ENCODE data around the gene SERGEF.

DNA sequence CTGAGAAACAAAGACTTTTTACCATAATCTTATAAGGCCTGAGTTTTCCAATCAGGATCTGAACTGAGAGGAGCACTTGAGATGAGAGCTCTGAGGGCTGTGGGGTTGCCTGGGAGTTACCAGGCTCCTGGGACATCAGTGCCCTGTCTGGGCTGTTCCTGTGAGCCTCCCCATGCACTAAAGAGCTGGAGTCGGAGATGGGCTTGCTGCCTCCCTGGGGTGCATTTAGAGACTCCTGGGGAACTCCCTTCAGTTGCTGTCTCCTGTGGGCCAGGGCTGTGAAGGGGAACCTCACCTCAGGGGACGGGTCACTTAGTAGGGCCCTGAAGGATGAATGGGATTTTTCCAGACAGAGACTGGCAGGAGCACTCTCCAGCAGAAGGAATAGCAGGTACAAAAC is 244.9 kb downstream of the SERGEF start:
- TF ChIP-seq, protein P1, sequence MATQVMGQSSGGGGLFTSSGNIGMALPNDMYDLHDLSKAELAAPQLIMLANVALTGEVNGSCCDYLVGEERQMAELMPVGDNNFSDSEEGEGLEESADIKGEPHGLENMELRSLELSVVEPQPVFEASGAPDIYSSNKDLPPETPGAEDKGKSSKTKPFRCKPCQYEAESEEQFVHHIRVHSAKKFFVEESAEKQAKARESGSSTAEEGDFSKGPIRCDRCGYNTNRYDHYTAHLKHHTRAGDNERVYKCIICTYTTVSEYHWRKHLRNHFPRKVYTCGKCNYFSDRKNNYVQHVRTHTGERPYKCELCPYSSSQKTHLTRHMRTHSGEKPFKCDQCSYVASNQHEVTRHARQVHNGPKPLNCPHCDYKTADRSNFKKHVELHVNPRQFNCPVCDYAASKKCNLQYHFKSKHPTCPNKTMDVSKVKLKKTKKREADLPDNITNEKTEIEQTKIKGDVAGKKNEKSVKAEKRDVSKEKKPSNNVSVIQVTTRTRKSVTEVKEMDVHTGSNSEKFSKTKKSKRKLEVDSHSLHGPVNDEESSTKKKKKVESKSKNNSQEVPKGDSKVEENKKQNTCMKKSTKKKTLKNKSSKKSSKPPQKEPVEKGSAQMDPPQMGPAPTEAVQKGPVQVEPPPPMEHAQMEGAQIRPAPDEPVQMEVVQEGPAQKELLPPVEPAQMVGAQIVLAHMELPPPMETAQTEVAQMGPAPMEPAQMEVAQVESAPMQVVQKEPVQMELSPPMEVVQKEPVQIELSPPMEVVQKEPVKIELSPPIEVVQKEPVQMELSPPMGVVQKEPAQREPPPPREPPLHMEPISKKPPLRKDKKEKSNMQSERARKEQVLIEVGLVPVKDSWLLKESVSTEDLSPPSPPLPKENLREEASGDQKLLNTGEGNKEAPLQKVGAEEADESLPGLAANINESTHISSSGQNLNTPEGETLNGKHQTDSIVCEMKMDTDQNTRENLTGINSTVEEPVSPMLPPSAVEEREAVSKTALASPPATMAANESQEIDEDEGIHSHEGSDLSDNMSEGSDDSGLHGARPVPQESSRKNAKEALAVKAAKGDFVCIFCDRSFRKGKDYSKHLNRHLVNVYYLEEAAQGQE (IDR thresholded peaks at IDR 0.05; ENCODE audit: insufficient replicate concordance, low read depth) = no peak
- TF ChIP-seq, protein P2, sequence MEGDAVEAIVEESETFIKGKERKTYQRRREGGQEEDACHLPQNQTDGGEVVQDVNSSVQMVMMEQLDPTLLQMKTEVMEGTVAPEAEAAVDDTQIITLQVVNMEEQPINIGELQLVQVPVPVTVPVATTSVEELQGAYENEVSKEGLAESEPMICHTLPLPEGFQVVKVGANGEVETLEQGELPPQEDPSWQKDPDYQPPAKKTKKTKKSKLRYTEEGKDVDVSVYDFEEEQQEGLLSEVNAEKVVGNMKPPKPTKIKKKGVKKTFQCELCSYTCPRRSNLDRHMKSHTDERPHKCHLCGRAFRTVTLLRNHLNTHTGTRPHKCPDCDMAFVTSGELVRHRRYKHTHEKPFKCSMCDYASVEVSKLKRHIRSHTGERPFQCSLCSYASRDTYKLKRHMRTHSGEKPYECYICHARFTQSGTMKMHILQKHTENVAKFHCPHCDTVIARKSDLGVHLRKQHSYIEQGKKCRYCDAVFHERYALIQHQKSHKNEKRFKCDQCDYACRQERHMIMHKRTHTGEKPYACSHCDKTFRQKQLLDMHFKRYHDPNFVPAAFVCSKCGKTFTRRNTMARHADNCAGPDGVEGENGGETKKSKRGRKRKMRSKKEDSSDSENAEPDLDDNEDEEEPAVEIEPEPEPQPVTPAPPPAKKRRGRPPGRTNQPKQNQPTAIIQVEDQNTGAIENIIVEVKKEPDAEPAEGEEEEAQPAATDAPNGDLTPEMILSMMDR (IDR thresholded peaks at IDR 0.05; ENCODE audit: insufficient read depth, low read length) = no peak
- TF ChIP-seq POLR2AphosphoS5 (IDR thresholded peaks at IDR 0.05; ENCODE audit: low read depth) (no peak), GABPA (IDR thresholded peaks at IDR 0.05; ENCODE audit: low read depth) (no peak)

All from HL-60 (cell line).